Body of pancreas (tissue), 4 donors: Measurements from ENCODE around the gene FBXL7. TPM values are rescaled to one million over a fixed set of nuclear protein-coding genes. Genes with fewer than 3 reads are reported as not detected.

ENCODE experiments used
- ATAC-seq: fragments of 150-250 bp; one replicate; pipeline ENCODE4 v1.9.1; 2016
- DNase-seq, 4 donors: peaks; one replicate each; pipeline ENCODE4 v3.0.0-alpha.2; 2019
- H3K27ac ChIP-seq, 4 donors: fragments of 200-600 bp; sonication (generic); 1 replicate in 3 of 4; 2 replicates in 1 of 4; pipeline versions ENCODE4 v1.5.1 to v1.6.1; 2016 to 2019; ENCODE audit warnings: mild to moderate bottlenecking in 1 of 4, mixed read lengths in 1 of 4, moderate library complexity in 1 of 4
- H3K27me3 ChIP-seq, 2 donors: fragments of 200-600 bp; sonication (generic); one replicate each; pipeline ENCODE4 v1.6.0; 2016; ENCODE audit warnings: mild to moderate bottlenecking in 1 of 2
- H3K36me3 ChIP-seq, 2 donors: fragments of 200-600 bp; sonication (generic); replicated peaks in 1 of 2; 2 replicates each; pipeline ENCODE4 v1.5.1; 2016; ENCODE audit warnings: low read depth in 2 of 2; ENCODE audit not compliant: insufficient read depth in 1 of 2
- H3K4me1 ChIP-seq: fragments of 200-600 bp; sonication (generic); one replicate; pipeline ENCODE4 v1.6.0; 2016
- H3K4me3 ChIP-seq, 2 donors: fragments of 200-600 bp; sonication (generic); 1 replicate in 1 of 2; 2 replicates in 1 of 2; pipeline ENCODE4 v1.5.1; 2016 to 2019
- H3K9me3 ChIP-seq, 3 donors: fragments of 200-600 bp; sonication (generic); 1 replicate in 2 of 3; 2 replicates in 1 of 3; pipeline ENCODE4 v1.5.1; 2016
- POLR2A ChIP-seq, 3 donors: fragments of 450-650 bp; IDR thresholded peaks; one replicate each; pipeline ENCODE4 v1.6.1; 2016; ENCODE audit warnings: antibody characterized with exemption in 3 of 3, mild to moderate bottlenecking in 2 of 3
- WGBS, 2 donors: methylation state at CpG; one replicate each; pipeline ENCODE4 v1.1.5; 2017; 5-methylcytosine and 5-hydroxymethylcytosine counted together
- intact Hi-C: fragments of 100-400 bp; cut with DNase I; formaldehyde crosslinking; loops from one replicate; pipeline ENCODE4 v1.15.1; 2023
- total RNA-seq, 2 donors: library from RNA; depleted of rRNA; stranded (reverse); fragments of >200 nt; gene quantifications; one replicate each; pipeline ENCODE4 v1.1.0, GENCODE V29; 2016
- TF ChIP-seq, protein P1 (sequence below), 7 experiments: fragments of 450-650 bp in 4 of 7; fragments of 200-600 bp in 3 of 7; sonication (generic) in 3 of 7; IDR thresholded peaks; one replicate each; pipeline ENCODE4 v1.5.1; 2016 to 2019; ENCODE audit warnings: antibody characterized with exemption in 7 of 7

The FBXL7 gene
- total RNA-seq, 2 donors from 2014 or later: 3.1 to 4.0 TPM

DNA sequence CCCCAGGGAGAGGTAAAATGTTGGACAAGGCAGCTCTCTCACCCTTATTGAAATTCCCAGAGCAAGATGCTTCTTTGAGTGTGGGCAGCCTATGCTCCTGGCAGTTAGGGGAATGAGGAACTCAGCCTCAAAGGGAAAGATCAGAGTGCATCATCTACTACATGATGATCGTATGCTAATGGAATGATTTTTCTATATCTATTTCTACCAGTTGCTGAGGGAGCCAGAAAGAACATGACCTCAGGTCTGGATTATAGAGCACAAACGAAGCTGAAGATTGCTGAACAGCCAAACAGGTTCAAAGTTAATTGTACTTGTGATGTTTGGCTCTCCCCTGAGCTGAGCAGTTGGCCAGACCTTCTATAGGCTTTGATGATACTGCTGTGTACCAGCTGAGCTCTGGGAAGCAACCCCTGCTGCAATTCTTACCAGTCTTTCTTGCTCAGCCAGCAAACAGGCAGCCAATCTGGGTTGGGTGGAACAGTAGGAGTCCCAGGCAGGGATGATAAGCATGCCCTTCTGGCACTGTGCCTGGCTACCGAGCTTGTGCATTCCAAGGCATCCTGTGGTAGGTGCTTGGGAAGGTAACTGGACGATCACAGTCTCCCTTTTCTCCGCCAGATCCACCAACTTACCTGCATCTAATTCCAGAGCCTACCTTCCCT lies 10.3 kb upstream of the FBXL7 start:
- intact Hi-C loops: no loop called here
- no peak for TF ChIP-seq POLR2A (IDR thresholded peaks at IDR 0.05)
- TF ChIP-seq, protein P1, sequence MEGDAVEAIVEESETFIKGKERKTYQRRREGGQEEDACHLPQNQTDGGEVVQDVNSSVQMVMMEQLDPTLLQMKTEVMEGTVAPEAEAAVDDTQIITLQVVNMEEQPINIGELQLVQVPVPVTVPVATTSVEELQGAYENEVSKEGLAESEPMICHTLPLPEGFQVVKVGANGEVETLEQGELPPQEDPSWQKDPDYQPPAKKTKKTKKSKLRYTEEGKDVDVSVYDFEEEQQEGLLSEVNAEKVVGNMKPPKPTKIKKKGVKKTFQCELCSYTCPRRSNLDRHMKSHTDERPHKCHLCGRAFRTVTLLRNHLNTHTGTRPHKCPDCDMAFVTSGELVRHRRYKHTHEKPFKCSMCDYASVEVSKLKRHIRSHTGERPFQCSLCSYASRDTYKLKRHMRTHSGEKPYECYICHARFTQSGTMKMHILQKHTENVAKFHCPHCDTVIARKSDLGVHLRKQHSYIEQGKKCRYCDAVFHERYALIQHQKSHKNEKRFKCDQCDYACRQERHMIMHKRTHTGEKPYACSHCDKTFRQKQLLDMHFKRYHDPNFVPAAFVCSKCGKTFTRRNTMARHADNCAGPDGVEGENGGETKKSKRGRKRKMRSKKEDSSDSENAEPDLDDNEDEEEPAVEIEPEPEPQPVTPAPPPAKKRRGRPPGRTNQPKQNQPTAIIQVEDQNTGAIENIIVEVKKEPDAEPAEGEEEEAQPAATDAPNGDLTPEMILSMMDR (IDR thresholded peaks at IDR 0.05): no peak
- ATAC-seq: no peak

GRCh38 chr5:15492545-15492944 lies 7.4 kb upstream of the FBXL7 start:
- 63 to 65% methylated on average over 1 of the region's 1 CpG for WGBS, 2 donors
- no peak overlapping the region for H3K27ac ChIP-seq
- H3K27me3 ChIP-seq: no peaks in the 10 kb centered on the region
- H3K36me3 ChIP-seq: no peaks in the 10 kb centered on the region
- no peaks in the 10 kb centered on the region for H3K4me1 ChIP-seq
- ATAC-seq: no peak
- no peak for DNase-seq
- intact Hi-C loops: no loop called here
- H3K9me3 ChIP-seq: no peaks in the 10 kb centered on the region
- TF ChIP-seq, protein P1 (IDR thresholded peaks at IDR 0.05): no peak
- TF ChIP-seq POLR2A (IDR thresholded peaks at IDR 0.05): no peak
- H3K4me3 ChIP-seq: no peak overlapping the region

More for the DNA sequence above, 10.3 kb upstream of the FBXL7 start:
- WGBS, 2 donors: 39 to 44% methylated on average over 5 of the region's 5 CpGs
- Histone ChIP-seq H3K4me3 (no peak overlapping the region), H3K27ac (no peak overlapping the region), H3K4me1 (no peaks in the 10 kb centered on the region), H3K27me3 (no peaks in the 10 kb centered on the region), H3K9me3 (no peaks in the 10 kb centered on the region), H3K36me3 (no peaks in the 10 kb centered on the region)
- DNase-seq: peak in 1 of 4 donors; percentile 28

DNA sequence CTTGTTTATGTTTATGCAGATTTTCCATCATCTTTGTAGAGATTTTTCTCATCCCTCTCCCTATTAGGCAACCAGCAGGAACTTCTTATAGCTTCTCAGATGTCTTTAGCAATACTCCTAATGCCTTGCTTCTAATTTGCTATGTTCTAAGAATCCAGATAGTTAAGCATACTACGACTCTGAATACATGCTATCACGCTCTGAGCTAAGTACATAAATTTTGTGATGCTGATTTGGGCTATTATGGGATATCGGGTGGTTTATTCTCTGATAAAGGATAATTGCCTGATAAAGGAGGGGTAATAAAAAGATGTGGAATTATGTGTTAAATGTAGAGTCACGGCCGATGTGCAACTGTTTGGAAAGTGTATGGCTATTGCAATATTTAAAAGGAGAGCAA lies 6.5 kb upstream of the FBXL7 start:
- H3K9me3 ChIP-seq: no peaks in the 10 kb centered on the region
- intact Hi-C loops: no loop called here
- no peak overlapping the region for H3K4me3 ChIP-seq
- 72 to 78% methylated on average over 5 of the region's 5 CpGs for WGBS, 2 donors
- TF ChIP-seq, protein P1 (IDR thresholded peaks at IDR 0.05): no peak
- TF ChIP-seq POLR2A (IDR thresholded peaks at IDR 0.05): no peak
- ATAC-seq: no peak
- no peaks in the 10 kb centered on the region for H3K4me1 ChIP-seq
- no peaks in the 10 kb centered on the region for H3K36me3 ChIP-seq
- DNase-seq: no peak
- no peaks in the 10 kb centered on the region for H3K27me3 ChIP-seq
- H3K27ac ChIP-seq: no peak overlapping the region

DNA sequence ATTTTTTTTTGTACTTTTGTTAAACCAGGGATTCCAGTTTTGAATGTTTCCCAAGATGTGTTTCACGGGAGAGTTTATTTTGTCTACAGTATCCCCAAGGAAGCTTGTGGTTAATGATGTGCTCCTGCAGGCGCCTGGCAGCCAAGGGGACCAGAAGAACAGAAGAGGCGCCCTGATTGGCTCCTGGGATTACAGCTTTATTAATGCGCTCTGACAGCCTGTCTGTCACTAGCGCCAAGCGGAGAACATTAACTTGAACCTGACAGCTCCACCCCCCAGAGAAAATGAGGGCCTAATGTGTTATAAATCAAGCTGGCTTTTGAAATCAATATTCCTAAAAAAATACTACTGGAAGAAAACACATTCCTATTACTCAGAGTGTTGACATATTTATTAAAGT lies 5.0 kb upstream of the FBXL7 start:
- H3K36me3 ChIP-seq: no peaks in the 10 kb centered on the region
- no peak overlapping the region for H3K27ac ChIP-seq
- intact Hi-C loops: no loop called here
- no peak for TF ChIP-seq POLR2A (IDR thresholded peaks at IDR 0.05)
- no peaks in the 10 kb centered on the region for H3K27me3 ChIP-seq
- DNase-seq (no peak), ATAC-seq (no peak)
- no peaks in the 10 kb centered on the region for H3K9me3 ChIP-seq
- WGBS, 2 donors: 8 to 21% methylated on average over 6 of the region's 6 CpGs
- no peak overlapping the region for H3K4me3 ChIP-seq
- H3K4me1 ChIP-seq: peaks cover 4% of the 10 kb centered on the region

- peaks cover 9% of the 10 kb centered on the region for H3K4me1 ChIP-seq
- DNase-seq (no peak), ATAC-seq (no peak)
- no peak overlapping the region for H3K27ac ChIP-seq
- no peak overlapping the region for H3K4me3 ChIP-seq
- 37 to 47% methylated on average over 2 to 3 of the region's 3 CpGs for WGBS, 2 donors
- H3K36me3 ChIP-seq: no peaks in the 10 kb centered on the region
- peaks cover 0 to 4% of the 10 kb centered on the region in 2 donors for H3K27me3 ChIP-seq
- H3K9me3 ChIP-seq: no peaks in the 10 kb centered on the region
- intact Hi-C loops: no loop called here
- TF ChIP-seq, protein P1 (IDR thresholded peaks at IDR 0.05): no peak
- no peak for TF ChIP-seq POLR2A (IDR thresholded peaks at IDR 0.05)
Measured at GRCh38 chr5:15496886-15497285, 3.1 kb upstream of the FBXL7 start.
